KMS-11 (cell line): ENCODE results near the gene CDK3.

Source experiments
- H2AFZ ChIP-seq: fragments of 200-600 bp; sonication (generic); 2 replicates; pipeline ENCODE4 v1.6.1; 2016; ENCODE audit warnings: antibody characterized with exemption, mixed run types, low read depth
- H3K27ac ChIP-seq: fragments of 200-600 bp; sonication (generic); 2 replicates; pipeline ENCODE4 v1.6.1; 2016; ENCODE audit warnings: mild to moderate bottlenecking, mixed run types
- H3K27me3 ChIP-seq: fragments of 200-600 bp; sonication (generic); 2 replicates; pipeline ENCODE4 v1.6.1; 2017; ENCODE audit warnings: mild to moderate bottlenecking, low read depth, mixed run types, moderate library complexity; ENCODE audit not compliant: insufficient read depth
- H3K36me3 ChIP-seq: fragments of 200-600 bp; sonication (generic); 2 replicates; pipeline ENCODE4 v1.6.1; 2017; ENCODE audit warnings: mild to moderate bottlenecking, mixed run types; ENCODE audit not compliant: insufficient read depth
- H3K4me1 ChIP-seq: fragments of 200-600 bp; sonication (generic); 2 replicates; pipeline ENCODE4 v1.6.1; 2016; ENCODE audit warnings: mild to moderate bottlenecking, low read depth, mixed run types; ENCODE audit not compliant: poor library complexity, severe bottlenecking
- H3K4me2 ChIP-seq: fragments of 200-600 bp; sonication (generic); 2 replicates; pipeline ENCODE4 v1.7.0; 2016; ENCODE audit warnings: mild to moderate bottlenecking, mixed run types
- H3K4me3 ChIP-seq: fragments of 200-600 bp; sonication (generic); IDR thresholded peaks from 2 replicates; pipeline ENCODE4 v1.6.1; 2017; ENCODE audit warnings: low read depth, low read length, mixed read lengths; ENCODE audit not compliant: insufficient read depth
- H3K79me2 ChIP-seq: fragments of 200-600 bp; sonication (generic); 2 replicates; pipeline ENCODE4 v1.6.1; 2016; ENCODE audit warnings: low read depth, mixed run types; ENCODE audit not compliant: insufficient read depth
- H3K9ac ChIP-seq: fragments of 200-600 bp; sonication (generic); 2 replicates; pipeline ENCODE4 v1.6.1; 2016; ENCODE audit warnings: mild to moderate bottlenecking, mixed run types
- H4K20me1 ChIP-seq: fragments of 200-600 bp; sonication (generic); 2 replicates; pipeline ENCODE4 v1.6.1; 2016; ENCODE audit warnings: mild to moderate bottlenecking, mixed run types; ENCODE audit not compliant: insufficient read depth
- TF ChIP-seq, protein P1 (sequence below): fragments of 200-600 bp; sonication (generic); conservative IDR thresholded peaks from 2 replicates; pipeline ENCODE4 v1.6.1; 2017; ENCODE audit warnings: low read depth, mild to moderate bottlenecking, antibody characterized with exemption, low read length, moderate library complexity, mixed read lengths

The CDK3 gene

GRCh38 chr17:76000755-76001521, at the start of gene CDK3:
Gene CDK3, plus strand, starts transcription at chr17:76000855. Its CDS starts 571 bp downstream, at chr17:76001426.
- Histone ChIP-seq H3K27ac (no peak within 1 kb of the TSS), H3K4me3 (no peak within 1 kb of the TSS), H3K36me3 (no peaks in the 10 kb centered on the region), H3K9ac (no peak within 1 kb of the TSS), H3K4me1 (peaks cover 15% of the 10 kb centered on the region), H2AFZ (peak within 1 kb of the TSS; percentile 41; the same call in 1 of the 2 replicates), H3K27me3 (no peaks in the 10 kb centered on the region), H4K20me1 (no peaks in the 10 kb centered on the region), H3K4me2 (no peak within 1 kb of the TSS; the same call in 1 of the 2 replicates), H3K79me2 (no peaks in the 10 kb centered on the region)
- TF ChIP-seq, protein P1, sequence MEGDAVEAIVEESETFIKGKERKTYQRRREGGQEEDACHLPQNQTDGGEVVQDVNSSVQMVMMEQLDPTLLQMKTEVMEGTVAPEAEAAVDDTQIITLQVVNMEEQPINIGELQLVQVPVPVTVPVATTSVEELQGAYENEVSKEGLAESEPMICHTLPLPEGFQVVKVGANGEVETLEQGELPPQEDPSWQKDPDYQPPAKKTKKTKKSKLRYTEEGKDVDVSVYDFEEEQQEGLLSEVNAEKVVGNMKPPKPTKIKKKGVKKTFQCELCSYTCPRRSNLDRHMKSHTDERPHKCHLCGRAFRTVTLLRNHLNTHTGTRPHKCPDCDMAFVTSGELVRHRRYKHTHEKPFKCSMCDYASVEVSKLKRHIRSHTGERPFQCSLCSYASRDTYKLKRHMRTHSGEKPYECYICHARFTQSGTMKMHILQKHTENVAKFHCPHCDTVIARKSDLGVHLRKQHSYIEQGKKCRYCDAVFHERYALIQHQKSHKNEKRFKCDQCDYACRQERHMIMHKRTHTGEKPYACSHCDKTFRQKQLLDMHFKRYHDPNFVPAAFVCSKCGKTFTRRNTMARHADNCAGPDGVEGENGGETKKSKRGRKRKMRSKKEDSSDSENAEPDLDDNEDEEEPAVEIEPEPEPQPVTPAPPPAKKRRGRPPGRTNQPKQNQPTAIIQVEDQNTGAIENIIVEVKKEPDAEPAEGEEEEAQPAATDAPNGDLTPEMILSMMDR = peak; percentile 53

DNA sequence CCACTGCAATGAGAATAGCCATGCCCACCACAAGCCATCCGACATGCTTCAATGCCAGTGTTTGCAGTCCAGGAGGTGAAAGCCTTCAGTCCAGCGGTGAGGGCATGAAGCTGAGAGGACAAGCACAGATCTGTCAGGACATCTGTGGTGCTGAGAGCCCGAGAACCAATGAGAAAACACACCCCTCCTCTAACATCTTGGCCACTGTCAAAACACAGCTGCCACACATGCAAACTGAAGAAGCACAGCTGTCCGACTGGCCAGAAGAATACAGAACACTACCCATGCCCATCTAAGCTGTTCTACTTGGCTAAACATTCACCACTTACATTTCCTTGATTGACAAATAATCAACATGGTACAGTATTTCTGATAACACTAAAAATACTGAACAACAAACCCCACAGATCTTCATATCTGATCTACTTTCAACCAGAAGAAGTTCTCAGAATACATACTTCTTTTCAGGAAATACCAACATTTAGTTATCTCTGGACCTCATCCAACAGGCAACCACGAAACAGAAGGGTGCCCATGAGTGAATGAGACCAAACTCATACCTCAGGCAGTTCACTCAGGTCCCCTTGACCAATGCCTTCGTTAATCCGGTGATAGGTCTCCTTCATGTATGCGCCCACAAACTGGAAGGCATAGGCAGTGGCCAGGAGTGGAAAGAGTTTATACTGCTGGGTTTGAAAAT, 49.6 kb upstream of the CDK3 start:
- H3K9ac ChIP-seq = no peak overlapping the region
- H3K4me3 ChIP-seq = no peak overlapping the region
- no peaks in the 10 kb centered on the region for H4K20me1 ChIP-seq
- no peak overlapping the region for H3K27ac ChIP-seq
- H3K4me2 ChIP-seq = no peak overlapping the region; the same call in 1 of the 2 replicates
- TF ChIP-seq, protein P1 = no peak
- no peaks in the 10 kb centered on the region for H3K36me3 ChIP-seq
- no peaks in the 10 kb centered on the region for H3K27me3 ChIP-seq
- H3K79me2 ChIP-seq = no peaks in the 10 kb centered on the region
- H2AFZ ChIP-seq = no peak overlapping the region
- H3K4me1 ChIP-seq = peaks cover 14% of the 10 kb centered on the region

DNA sequence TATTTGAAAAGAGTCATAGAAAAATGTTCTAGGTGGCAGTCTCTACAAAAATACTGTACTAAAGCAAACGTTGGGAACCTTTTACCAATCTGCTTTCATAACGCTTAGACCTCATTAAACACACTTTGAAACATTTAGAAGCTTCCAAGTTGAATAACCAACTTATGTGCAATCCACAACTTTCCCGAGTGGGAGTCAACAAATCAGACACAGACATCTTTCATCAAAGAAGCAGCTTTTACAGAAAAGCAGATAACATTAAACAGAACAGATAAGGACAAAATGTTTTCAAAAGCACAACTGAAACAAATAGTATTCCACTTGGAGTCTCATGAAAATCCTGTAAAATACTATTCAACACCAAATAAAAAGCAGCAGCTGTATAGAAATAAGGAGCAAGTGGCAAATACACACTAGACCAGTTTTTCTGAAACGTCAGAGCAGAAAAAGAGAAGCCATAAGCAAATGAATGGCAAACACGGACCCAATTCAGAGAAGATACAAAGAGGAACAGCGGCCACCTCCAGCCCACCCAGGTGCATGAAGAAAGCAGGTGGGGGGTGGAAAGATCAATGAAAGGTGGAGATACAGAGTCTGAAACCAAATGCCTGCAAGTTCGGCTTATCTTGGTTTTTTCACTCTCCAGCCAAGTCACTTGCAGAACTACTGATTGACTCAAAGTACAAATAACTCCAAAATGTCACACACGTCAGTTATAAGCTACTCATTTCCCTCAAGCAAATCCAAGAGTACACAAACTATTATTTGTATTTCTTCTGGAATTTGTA, 41.4 kb upstream of the CDK3 start:
- H3K27me3 ChIP-seq = no peaks in the 10 kb centered on the region
- no peaks in the 10 kb centered on the region for H3K36me3 ChIP-seq
- no peaks in the 10 kb centered on the region for H4K20me1 ChIP-seq
- H3K4me1 ChIP-seq = no peaks in the 10 kb centered on the region
- no peak overlapping the region for H3K4me2 ChIP-seq
- no peak overlapping the region for H2AFZ ChIP-seq
- TF ChIP-seq, protein P1 = no peak
- no peak overlapping the region for H3K4me3 ChIP-seq
- H3K9ac ChIP-seq = no peak overlapping the region
- no peaks in the 10 kb centered on the region for H3K79me2 ChIP-seq
- no peak overlapping the region for H3K27ac ChIP-seq

DNA sequence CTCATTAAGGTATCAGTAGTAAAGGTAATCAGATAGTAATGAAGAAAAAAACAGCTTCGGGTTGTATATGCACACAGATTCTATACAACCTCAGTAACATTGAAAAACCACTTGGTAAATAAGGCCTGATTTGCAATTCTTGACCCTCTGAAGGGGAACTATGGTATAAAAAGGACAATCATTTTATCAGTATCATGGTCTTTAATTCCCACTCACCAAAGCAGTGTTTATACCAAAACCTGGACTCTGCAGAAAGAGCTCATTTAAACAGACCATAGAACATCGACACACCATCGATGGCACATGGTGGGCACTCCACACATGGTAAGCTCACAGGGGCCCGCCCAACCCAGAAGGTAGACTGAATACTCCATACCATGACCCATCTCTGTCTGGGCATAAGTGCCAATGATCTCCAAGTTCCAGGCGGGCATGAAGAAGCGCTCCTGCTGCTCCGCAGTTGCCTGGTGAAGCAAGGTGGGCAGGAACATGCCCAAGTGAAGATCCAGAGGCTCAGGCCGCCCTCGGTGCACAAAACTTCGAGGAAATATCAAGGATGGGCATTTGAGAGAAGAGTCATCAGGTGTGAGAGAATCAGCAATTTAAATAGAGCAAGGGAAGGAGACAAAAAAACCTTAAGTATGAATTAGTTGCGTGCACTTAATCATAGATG, 40.7 kb upstream of the CDK3 start:
- no peaks in the 10 kb centered on the region for H3K79me2 ChIP-seq
- no peak overlapping the region for H3K4me2 ChIP-seq
- TF ChIP-seq, protein P1 = no peak
- H3K4me3 ChIP-seq = no peak overlapping the region
- no peak overlapping the region for H3K9ac ChIP-seq
- no peaks in the 10 kb centered on the region for H4K20me1 ChIP-seq
- no peaks in the 10 kb centered on the region for H3K4me1 ChIP-seq
- no peak overlapping the region for H2AFZ ChIP-seq
- no peaks in the 10 kb centered on the region for H3K36me3 ChIP-seq
- H3K27ac ChIP-seq = no peak overlapping the region
- no peaks in the 10 kb centered on the region for H3K27me3 ChIP-seq
